Muscle of back (tissue), 11 donors: Measurements from ENCODE around the gene KCNMB4. TPM values are rescaled to one million over a fixed set of nuclear protein-coding genes. Genes with fewer than 3 reads are reported as not detected.

Source experiments
- DNase-seq, 3 donors: peaks; one replicate each; pipeline versions ENCODE4 v3.0.0 to v3.0.0-alpha.2; 2013
- polyA plus RNA-seq, 10 donors: library from polyadenylated mRNA; unstranded; fragments of 120-200 nt; gene quantifications; one replicate each; pipeline ENCODE4 v1.2.1, GENCODE V29; 2013; ENCODE audit not compliant: insufficient read length in 10 of 10

KCNMB4 gene
- polyA plus RNA-seq, 10 donors = 12.3 to 23.0 (median 15.6) TPM

DNA sequence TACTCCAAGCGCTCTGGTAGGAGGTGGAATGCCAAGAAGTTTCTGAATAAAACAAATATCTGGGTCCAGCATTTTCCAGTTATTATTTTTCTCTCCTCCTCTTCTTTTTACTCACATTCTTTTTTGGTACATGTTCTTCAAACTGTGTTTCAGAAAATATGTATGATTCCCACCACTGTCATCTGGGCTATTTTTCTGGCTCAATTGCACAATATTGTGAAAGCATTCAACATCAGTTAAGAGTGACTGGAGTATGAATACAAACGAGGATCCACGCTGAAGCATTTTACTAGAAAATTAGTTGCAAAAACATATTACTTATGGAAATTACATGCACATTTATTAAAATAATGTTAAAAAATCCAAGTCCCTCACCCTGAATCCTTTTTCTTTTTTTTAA lies 61.5 kb downstream of the KCNMB4 start:
- DNase-seq = no peak

DNA sequence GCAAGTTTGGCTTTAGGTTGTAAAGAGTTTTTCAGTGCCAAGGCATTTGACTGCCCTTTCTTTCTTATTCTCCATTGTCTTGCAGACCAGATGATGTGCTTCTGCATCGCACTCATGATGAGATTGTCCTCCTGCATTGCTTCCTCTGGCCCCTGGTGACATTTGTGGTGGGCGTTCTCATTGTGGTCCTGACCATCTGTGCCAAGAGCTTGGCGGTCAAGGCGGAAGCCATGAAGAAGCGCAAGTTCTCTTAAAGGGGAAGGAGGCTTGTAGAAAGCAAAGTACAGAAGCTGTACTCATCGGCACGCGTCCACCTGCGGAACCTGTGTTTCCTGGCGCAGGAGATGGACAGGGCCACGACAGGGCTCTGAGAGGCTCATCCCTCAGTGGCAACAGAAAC lies 64.3 kb downstream of the KCNMB4 start:
- DNase-seq = no peak

DNA sequence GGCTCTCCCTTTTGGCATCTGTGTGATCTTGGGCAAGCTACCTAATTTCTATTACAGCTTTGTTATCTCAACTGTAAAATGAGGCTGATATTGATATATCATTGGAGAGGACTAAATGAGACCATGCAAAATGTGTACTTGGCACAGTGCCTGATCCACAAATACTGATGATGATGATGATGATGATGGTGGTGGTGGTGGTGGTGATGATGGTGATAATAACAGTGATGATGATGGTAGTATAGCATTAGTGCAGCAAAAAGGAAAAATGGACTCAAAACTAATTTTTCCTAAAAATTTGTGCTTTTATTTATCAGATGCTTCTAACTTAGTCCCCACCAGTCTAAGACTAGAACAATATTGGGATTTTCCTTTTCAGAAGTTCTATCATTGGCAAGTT lies 70.7 kb downstream of the KCNMB4 start:
- no peak for DNase-seq

DNA sequence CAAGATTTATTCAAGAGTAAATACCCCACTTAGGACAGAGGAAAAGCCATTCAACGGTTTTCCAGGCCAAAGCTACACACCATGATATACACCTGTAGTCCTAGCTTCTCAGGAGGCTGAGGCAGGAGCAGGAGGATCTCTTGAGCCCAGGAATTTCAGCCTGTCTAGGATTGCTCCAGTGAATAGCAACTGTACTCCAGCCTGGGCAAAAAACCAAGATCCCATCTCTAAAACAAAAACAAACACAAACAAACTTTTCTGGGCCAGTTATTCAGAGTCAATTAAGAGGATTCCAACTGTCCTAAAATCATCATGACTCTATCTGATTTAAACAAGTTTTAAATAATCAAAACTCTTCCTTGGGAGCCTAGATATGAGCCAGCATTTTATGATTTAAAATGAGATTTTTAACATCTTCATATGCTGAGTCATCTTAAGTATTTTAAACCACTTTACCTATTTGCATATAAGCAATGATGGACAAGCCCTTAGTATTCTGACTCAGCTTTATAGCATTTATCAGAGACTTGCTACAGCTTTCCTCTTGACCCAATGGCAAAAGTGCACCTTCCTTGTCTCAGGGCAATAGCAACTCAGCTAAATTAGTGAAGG lies 77.1 kb downstream of the KCNMB4 start:
- peak; percentile 20 to 49 (median 20) for DNase-seq

DNA sequence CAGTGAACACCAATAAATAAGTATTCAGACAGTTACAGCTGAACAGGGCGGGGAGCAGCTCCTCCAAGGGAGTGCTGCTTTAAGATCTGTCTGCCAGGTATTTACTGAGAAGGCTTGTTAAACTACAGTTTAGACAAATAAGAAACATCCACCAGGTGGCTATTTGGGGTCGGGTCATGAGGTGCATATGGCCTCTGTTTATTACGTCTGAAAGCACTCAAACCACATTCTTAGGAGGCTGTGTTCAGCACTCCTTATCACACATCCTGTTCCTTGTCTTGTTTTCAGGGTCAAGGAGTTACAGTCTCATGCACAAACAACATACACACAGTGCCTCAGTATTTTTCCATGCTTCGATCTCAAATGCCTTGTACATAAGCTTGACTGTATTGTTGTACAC lies 78.8 kb downstream of the KCNMB4 start:
- no peak for DNase-seq

DNA sequence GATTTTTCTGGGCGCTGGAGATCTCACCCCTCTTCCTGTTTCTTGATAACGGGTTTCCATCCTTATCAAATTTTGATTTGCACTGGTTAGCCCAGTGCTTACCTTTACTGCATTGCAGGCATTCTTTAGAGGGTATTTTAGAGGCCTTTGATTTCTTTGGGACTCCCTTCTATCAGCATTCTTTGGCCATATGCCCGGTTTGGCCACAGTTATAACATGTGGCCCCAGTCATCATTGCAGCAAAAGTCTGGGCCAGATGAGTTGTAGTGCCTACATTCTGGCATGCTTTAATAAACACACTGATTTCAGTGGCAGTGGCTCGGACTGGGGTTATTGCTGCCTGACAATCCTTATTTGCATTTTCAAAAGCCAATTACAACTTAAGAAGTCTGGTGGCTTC lies 82.3 kb downstream of the KCNMB4 start:
- DNase-seq = no peak

DNA sequence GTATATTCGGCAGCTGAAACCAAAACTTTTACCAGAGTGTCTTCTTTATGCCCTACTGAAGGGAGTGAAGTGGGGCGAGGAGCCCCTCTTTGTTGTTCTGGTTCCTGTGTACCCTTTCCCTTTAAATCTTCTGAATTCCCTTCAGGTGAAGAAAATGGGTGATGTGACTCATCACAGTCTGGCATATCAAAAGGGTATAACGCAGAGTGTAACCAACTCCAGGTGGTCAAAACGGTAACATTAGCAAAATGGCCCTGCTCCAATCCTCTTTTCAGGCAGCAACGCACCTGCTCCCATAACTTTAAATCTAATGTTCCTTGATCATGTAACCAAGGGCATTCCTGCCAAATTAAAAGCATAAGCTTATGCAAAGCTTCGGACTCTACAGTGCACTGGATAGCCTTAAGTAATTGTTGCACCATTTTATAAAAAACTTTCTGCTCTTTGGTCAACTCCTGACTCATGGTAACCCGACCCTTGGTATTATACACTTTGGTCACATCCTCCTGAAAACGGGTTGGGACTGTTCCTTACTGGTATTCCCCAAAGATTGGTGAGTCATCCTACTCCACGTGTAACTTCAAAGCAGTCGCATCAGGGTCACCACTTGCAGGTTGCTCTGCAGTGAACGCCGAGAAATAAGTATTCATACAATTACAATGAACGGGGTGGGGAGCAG lies 83.1 kb downstream of the KCNMB4 start:
- no peak for DNase-seq

DNA sequence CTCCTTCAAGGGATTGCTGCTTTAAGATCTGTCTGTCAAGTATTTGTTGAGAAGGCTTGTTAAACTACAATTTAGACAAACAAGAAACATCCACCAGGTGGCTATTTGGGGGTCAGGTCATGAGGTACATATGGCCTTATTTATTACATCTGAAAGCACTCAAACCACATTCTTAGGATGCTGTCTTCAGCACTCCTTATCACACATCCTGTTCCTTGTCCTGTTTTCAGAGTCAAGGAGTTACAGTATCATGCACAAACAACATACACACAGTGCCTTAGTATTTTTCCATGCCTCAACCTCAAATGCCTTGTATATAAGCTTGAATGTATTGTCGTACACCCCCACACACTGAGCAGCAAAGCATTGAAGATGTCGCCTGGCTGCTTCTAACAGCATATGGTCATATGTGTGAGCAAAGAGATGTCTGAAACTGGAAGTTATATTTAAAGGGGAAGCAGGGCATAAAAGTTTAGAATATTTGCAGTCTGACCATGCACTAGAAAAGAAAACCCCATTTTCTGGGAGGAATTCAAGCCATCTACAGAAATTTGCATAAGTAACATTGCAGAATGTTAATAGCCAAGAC lies 83.8 kb downstream of the KCNMB4 start:
- no peak for DNase-seq

DNA sequence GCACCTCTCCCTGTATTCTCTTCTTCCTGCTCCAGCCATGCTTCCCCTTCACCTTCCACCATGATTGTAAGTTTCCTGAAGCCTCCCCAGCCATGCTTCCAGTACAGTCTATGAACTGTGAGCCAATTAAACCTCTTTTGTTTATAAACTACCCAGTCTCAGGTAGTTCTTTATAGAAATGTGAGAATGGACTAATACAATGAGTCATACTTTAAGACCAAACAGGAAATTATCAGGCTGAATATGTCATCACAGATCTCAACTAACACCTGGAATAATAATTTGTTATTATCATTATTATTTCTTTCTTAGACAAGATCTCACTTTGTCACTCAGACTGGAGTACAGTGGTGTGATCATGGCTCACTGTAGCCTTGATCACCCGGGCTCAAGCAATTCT lies 85.4 kb downstream of the KCNMB4 start:
- no peak for DNase-seq

DNA sequence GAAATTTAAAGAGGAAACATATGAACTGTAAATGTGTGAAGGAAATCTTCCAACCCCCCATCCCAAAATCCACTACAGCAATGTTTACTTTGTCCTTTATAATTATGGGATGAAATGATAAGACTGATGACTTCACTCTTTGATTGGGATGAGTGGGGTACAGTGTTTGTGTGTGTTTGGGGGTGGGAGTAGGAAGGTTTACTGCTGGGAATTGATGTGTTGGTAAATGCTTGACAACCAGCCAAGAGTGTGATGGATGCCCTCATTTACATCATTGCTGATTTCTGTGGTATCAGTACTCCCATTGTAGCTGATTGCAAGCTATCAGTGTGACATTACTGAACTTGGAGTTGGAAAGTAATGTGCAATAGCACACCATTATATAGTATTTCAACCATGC lies 90.9 kb downstream of the KCNMB4 start:
- DNase-seq = no peak

DNA sequence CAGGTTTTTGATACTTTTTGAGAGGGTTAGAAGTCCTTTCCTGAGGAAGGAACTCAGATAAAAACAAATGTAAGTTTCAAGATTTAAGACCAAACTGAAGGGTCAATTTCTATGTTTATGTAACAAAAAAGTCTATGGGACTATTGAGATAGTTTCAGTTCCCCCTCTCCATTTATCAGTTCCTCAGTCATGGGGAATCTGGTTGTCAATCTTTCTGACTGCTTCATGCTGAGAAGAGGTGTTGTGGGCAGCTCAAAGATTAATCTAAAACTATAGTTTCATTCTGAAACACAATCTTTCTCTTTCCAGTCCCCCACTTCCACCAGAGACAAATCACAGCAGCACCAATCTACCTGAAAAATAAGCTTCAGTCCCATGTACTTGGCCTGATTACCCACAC lies 93.7 kb downstream of the KCNMB4 start:
- DNase-seq = no peak

DNA sequence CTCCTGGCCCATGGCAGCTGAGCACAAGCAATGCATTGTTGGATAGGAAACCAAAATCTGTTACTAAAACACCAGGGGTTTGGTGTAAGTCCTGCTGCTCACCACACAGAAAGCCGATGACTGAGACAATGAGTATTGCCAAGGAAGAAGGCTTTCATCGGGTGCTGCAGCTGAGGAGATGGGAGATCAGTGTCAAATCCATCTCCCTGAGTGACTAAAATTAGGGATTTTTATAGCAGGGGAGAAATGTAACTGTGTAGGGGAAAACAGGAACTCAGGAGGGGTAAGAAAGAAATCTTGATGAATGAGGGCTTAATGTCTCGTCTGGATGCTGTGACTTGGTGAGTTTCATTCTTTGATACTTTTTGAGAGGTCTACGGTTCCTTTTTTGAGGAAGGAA lies 97.9 kb downstream of the KCNMB4 start:
- DNase-seq = peak in 1 of 3 donors; percentile 11

DNA sequence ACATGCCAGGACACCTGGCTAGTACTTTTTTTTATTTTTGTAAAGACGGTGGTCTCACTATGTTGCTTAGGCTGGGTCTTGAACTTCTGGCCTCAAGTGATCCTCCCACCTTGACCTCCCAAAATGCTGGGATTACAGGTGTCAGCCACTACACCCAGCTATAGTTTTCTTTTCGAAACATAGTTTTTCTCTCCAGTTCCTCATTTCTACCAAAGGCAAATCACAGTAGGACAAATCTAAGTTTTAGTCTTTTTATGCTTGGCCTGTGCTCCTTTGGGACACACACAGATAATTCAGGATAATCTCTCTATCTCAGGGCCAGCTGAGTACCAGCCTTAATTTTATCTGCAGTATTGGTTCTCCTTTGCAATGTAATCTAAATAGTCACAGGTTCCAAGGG lies 100.7 kb downstream of the KCNMB4 start:
- no peak for DNase-seq

DNA sequence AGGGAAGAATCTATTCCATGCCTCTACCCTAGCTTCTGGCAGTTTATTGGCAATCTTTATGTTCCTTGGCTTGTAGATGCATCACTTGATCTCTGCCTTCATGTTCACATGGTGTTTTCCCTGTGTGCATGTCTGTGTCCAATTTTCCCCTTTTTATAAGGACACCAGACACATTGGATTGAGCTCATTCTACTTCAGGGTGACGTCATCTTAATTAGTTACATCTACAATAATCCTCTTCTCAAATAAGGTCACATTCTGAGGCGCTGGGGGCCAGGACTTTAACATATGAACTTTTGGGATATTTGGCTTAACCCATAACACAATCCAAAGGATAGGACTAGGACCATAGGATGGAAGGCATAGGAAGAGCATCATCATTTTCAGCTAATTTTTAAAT lies 101.4 kb downstream of the KCNMB4 start:
- no peak for DNase-seq

DNA sequence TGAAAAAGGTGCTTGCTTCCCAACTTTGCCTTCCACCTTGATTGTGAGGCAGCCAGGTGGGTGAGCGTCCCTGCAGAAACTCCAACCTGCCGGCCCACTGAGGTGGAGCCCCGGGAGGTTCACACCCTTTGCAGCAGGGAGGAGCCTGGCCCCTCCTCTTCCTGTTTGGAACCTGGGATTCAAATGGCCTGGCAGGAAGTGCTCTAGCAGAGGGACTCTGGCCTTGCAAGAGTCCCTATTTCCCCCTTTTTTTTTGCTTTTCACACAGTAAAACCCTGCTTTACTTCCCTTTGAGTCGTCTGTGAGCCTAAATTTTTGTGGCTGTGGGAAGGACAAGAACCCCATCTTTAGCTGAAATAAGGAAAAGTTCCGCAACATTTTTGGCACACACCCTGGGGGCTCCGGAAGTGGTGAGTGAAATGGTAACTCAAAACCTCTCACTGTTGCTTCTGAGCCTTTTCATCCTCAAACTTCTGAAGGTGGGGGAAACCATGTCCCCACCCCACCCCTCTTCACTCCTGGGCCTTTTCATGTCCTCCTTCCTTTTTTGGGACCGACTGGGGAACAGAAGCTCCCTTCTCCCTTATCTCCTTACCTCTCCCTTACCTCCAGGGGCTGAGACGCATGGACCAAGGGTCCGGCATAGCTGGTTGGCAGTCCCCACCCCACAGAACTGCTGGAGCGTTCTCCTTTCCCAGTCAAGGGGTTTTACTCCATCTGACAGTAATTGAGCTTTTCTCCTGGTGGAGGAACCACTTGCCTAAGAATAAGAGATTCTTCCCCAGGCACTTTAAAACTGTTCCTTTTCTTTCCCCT lies 102.0 kb downstream of the KCNMB4 start:
- DNase-seq = no peak

DNA sequence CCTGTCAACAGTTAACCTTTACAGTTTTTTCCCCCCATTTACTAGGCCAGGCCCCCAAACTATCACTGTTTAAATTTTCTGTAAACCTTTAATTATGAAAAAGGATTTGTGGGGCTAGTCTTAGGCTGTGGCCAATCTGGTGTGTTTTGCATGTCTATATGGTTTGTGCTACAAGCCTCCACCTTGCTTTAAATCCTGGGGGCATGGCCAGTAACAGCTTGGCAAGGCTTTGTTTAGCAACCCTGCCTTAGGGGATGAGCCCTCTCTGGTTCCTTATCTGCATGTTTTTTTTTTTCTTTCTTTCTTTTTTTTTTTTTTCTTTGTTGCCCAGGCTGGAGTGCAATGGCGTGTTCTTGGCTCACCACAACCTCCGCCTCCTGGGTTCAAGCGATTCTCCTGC lies 102.7 kb downstream of the KCNMB4 start:
- DNase-seq = no peak

DNA sequence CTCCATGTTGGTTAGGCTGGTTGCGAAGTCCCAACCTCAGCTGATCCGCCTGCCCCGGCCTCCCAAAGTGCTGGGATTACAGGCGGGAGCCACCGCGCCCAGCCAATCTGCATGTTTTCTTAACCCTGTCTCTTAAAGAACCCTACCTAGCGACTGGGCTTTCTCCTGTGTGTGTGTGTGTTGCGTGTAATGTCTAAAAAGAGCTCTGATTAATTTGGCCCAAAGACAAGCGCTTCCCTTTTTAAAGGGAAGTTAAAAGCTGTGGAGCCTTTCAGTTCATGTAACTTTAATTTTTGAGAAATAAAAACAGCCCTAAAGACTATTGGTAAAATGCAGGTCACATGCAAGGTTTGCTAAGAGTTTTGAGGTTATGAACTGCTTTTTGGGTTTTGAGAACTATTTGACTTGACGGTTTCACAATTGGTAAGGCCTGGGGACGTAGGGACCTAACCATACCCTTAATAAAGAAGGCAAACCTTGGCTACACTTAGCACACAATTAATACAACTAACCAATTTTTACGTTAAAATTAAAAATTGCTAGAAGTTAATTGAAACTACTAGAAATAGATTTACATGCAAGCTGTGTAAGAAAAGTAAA lies 103.2 kb downstream of the KCNMB4 start:
- DNase-seq = no peak

DNA sequence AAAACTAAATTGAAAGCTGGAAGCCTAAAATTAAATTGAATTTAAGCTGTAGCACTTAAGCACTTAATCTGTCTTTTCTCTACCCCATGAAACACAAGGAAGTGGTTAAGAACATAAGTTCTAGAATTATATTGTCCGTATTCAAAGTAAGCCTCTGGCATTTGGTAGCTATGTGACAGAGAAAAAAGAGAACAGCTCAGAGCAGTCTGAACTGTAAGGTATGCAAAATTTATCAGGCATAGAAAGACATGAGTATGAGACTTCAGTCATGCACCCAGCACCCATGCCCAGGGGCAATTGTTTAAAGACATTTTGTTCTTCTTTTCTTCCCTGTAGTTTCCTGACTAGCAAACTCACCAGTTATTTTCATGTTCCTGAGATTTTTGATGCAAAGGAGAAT lies 116.7 kb downstream of the KCNMB4 start:
- DNase-seq = no peak
